Measurements from ENCODE around the gene HOXB9.

Gene HOXB9

GRCh38 chr17:48598736-48599135 is 27.4 kb downstream of the HOXB9 start:
- H3K4me3 ChIP-seq (ENCODE audit: low read length), result no peak overlapping the region
- H3K27me3 ChIP-seq (ENCODE audit: control insufficient read depth, low read length), result peaks cover 80% of the 10 kb centered on the region
- no peak overlapping the region for H3K4me2 ChIP-seq (ENCODE audit: low read length)
- H3K79me2 ChIP-seq (ENCODE audit: control insufficient read depth, low read length), result no peaks in the 10 kb centered on the region
- H3K36me3 ChIP-seq (ENCODE audit: control insufficient read depth, low read length), result no peaks in the 10 kb centered on the region
- no peaks in the 10 kb centered on the region for H3K9me3 ChIP-seq (ENCODE audit: control insufficient read depth, insufficient read depth, low read length)
- H3K27ac ChIP-seq (ENCODE audit: low read depth, low read length), result no peak overlapping the region
- H3K9me2 ChIP-seq (replicated peaks; ENCODE audit: control insufficient read depth, low read length), result no peaks in the 10 kb centered on the region
- peaks cover 3% of the 10 kb centered on the region; the same call in 1 of the 2 replicates for H4K20me1 ChIP-seq (ENCODE audit: control insufficient read depth, insufficient read depth, low read depth, low read length)
- TF ChIP-seq, protein P1, sequence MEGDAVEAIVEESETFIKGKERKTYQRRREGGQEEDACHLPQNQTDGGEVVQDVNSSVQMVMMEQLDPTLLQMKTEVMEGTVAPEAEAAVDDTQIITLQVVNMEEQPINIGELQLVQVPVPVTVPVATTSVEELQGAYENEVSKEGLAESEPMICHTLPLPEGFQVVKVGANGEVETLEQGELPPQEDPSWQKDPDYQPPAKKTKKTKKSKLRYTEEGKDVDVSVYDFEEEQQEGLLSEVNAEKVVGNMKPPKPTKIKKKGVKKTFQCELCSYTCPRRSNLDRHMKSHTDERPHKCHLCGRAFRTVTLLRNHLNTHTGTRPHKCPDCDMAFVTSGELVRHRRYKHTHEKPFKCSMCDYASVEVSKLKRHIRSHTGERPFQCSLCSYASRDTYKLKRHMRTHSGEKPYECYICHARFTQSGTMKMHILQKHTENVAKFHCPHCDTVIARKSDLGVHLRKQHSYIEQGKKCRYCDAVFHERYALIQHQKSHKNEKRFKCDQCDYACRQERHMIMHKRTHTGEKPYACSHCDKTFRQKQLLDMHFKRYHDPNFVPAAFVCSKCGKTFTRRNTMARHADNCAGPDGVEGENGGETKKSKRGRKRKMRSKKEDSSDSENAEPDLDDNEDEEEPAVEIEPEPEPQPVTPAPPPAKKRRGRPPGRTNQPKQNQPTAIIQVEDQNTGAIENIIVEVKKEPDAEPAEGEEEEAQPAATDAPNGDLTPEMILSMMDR (IDR thresholded peaks at IDR 0.05; ENCODE audit: low read depth, low read length, poor library complexity, severe bottlenecking), result no peak
- no peak for TF ChIP-seq EZH2phosphoT487 (IDR thresholded peaks at IDR 0.05; ENCODE audit: borderline replicate concordance, low read length)
- H3K4me1 ChIP-seq (ENCODE audit: control insufficient read depth, low read length), result peaks cover 4% of the 10 kb centered on the region; the same call in 1 of the 2 replicates
- H3F3A ChIP-seq (ENCODE audit: control insufficient read depth, insufficient read depth), result no peaks in the 10 kb centered on the region

DNA sequence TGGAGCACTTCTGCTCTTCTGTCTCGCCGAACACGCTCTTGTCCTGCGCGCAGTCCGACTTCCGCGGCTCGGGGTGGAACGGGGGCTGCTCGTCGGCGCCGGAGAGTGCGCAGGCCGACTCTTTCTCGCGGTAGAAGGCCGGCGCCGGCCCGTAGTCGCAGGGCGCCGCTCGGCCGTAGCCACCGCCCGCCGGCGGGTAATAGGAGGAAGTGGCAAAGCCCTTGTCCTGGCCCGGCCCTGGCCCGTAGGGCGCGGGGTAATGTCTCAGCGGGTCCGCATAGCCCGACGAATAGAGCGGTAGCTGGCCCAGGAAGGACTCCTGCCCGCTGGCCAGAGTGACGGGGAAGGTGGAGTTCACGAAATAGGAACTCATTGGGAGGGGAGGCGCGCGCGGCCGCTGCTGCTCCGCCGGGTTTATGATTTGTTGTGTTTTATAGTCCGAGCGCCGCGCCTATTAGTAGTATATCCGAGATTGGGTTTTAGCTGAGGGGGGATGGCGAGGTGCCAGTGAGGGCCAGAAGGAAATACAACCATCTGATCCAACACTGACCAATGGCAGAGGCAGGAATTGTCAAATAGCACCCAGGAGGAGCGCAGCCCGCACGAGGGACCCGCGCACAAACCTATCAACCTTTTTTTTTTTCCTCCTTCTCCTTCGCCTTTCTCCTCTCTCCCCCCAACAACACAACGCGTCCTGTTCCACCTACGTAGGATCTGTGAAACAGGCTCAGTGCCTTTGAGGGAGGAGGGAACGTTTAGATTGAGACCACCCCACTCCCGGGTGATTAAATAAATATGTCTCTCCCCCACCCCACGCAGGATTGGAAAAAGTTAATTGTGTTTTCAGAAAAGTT is 28.2 kb downstream of the HOXB9 start:
- H3K27ac ChIP-seq (ENCODE audit: low read depth, low read length), result no peak overlapping the region

DNA sequence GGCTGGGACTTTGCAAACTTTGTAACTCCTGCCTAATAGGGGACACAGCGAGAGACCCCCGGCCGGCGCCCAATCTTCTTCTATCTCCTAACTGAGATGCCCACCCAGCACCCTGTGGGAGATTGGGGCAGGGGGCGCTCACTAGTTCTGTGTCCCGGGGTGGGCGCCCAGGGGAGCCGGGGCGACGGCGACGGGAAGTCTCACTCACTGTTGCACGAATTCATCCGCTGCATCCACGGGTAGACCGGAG is 28.7 kb downstream of the HOXB9 start:
- no peaks in the 10 kb centered on the region for H3K79me2 ChIP-seq (ENCODE audit: control insufficient read depth, low read length)
- no peak for TF ChIP-seq EZH2phosphoT487 (IDR thresholded peaks at IDR 0.05; ENCODE audit: borderline replicate concordance, low read length)
- TF ChIP-seq, protein P1 (IDR thresholded peaks at IDR 0.05; ENCODE audit: low read depth, low read length, poor library complexity, severe bottlenecking), result no peak
- no peak overlapping the region for H3K27ac ChIP-seq (ENCODE audit: low read depth, low read length)

More for the DNA sequence above, 28.2 kb downstream of the HOXB9 start:
- Histone ChIP-seq H3K79me2 (ENCODE audit: control insufficient read depth, low read length) (no peaks in the 10 kb centered on the region), H3K4me3 (ENCODE audit: low read length) (0 out of 2 replicates have a peak overlapping the region, but pooled peaks have one; percentile 20), H3K4me2 (ENCODE audit: low read length) (peak overlapping the region; percentile 44), H3K9me3 (ENCODE audit: control insufficient read depth, insufficient read depth, low read length) (no peaks in the 10 kb centered on the region), H3K4me1 (ENCODE audit: control insufficient read depth, low read length) (peaks cover 4% of the 10 kb centered on the region; the same call in 1 of the 2 replicates), H3F3A (ENCODE audit: control insufficient read depth, insufficient read depth) (no peaks in the 10 kb centered on the region), H3K27me3 (ENCODE audit: control insufficient read depth, low read length) (peaks cover 81% of the 10 kb centered on the region), H4K20me1 (ENCODE audit: control insufficient read depth, insufficient read depth, low read depth, low read length) (peaks cover 3% of the 10 kb centered on the region; the same call in 1 of the 2 replicates), H3K36me3 (ENCODE audit: control insufficient read depth, low read length) (no peaks in the 10 kb centered on the region), H3K9me2 (replicated peaks; ENCODE audit: control insufficient read depth, low read length) (no peaks in the 10 kb centered on the region)
- peak; percentile 98 for TF ChIP-seq EZH2phosphoT487 (IDR thresholded peaks at IDR 0.05; ENCODE audit: borderline replicate concordance, low read length)
- TF ChIP-seq, protein P1 (IDR thresholded peaks at IDR 0.05; ENCODE audit: low read depth, low read length, poor library complexity, severe bottlenecking), result no peak

More for the DNA sequence above, 28.7 kb downstream of the HOXB9 start:
- H4K20me1 ChIP-seq (ENCODE audit: control insufficient read depth, insufficient read depth, low read depth, low read length), result peaks cover 3% of the 10 kb centered on the region; the same call in 1 of the 2 replicates
- H3K27me3 ChIP-seq (ENCODE audit: control insufficient read depth, low read length), result peaks cover 82% of the 10 kb centered on the region
- 0 out of 2 replicates have a peak overlapping the region, but pooled peaks have one; percentile 20 for H3K4me3 ChIP-seq (ENCODE audit: low read length)
- no peaks in the 10 kb centered on the region for H3K9me2 ChIP-seq (replicated peaks; ENCODE audit: control insufficient read depth, low read length)
- no peaks in the 10 kb centered on the region for H3F3A ChIP-seq (ENCODE audit: control insufficient read depth, insufficient read depth)
- H3K4me1 ChIP-seq (ENCODE audit: control insufficient read depth, low read length), result peaks cover 4% of the 10 kb centered on the region; the same call in 1 of the 2 replicates
- H3K9me3 ChIP-seq (ENCODE audit: control insufficient read depth, insufficient read depth, low read length), result no peaks in the 10 kb centered on the region
- H3K4me2 ChIP-seq (ENCODE audit: low read length), result peak overlapping the region; percentile 44
- no peaks in the 10 kb centered on the region for H3K36me3 ChIP-seq (ENCODE audit: control insufficient read depth, low read length)
